A673 (cell line): ENCODE results near the gene SYNE1. TPM values are rescaled to one million over a fixed set of nuclear protein-coding genes. Genes with fewer than 3 reads are reported as not detected.

Experiments
- BruUV-seq: library from RNA; stranded (reverse); fragments of 400-500 nt; replicated peaks from 2 replicates; lab custom pipeline; 2021; lab: Mats Ljungman, UMichigan
- CTCF ChIA-PET: fragments of 300-600 bp; sonication (Branson Sonifier 250); formaldehyde crosslinking; loops from one replicate; lab custom pipeline; 2022; ENCODE audit warnings: antibody characterized with exemption; lab: Charles Lee
- POLR2A ChIA-PET: fragments of 300-600 bp; sonication (Branson Sonifier 250); formaldehyde crosslinking; loops from one replicate; lab custom pipeline; 2022; ENCODE audit warnings: antibody characterized with exemption; ENCODE audit not compliant: low non-redundant PET; lab: Charles Lee
- DNase-seq: peaks from one replicate; pipeline ENCODE4 v3.0.0-alpha.2; 2015; ENCODE audit warnings: low spot score
- H3K27ac ChIP-seq: fragments of 200-600 bp; sonication (generic); 2 replicates; pipeline ENCODE4 v1.5.1; 2016; ENCODE audit warnings: mixed run types, low read depth, mild to moderate bottlenecking, mixed read lengths, antibody characterized with exemption, low read length; ENCODE audit not compliant: poor library complexity, severe bottlenecking
- H3K27me3 ChIP-seq: fragments of 200-600 bp; sonication (generic); replicated peaks from 2 replicates; pipeline ENCODE4 v1.6.1; 2017; ENCODE audit warnings: mixed run types, low read depth, mild to moderate bottlenecking, mixed read lengths, antibody characterized with exemption, low read length; ENCODE audit not compliant: insufficient read depth, poor library complexity
- H3K36me3 ChIP-seq: fragments of 200-600 bp; sonication (generic); 2 replicates; pipeline ENCODE4 v1.6.1; 2016; ENCODE audit warnings: mixed run types, mild to moderate bottlenecking, mixed read lengths, antibody characterized with exemption, low read length; ENCODE audit not compliant: insufficient read depth, poor library complexity, severe bottlenecking
- H3K4me1 ChIP-seq: fragments of 200-600 bp; sonication (generic); 2 replicates; pipeline ENCODE4 v1.6.1; 2017; ENCODE audit warnings: mixed run types, mild to moderate bottlenecking, mixed read lengths, antibody characterized with exemption, low read length; ENCODE audit not compliant: insufficient read depth, poor library complexity, severe bottlenecking
- H3K4me3 ChIP-seq: fragments of 200-600 bp; sonication (generic); 2 replicates; pipeline ENCODE4 v1.5.1; 2016; ENCODE audit warnings: low read depth, mixed run types, mild to moderate bottlenecking, mixed read lengths, low read length; ENCODE audit not compliant: poor library complexity, severe bottlenecking
- H3K9me3 ChIP-seq: fragments of 200-600 bp; sonication (generic); 2 replicates; pipeline ENCODE4 v1.6.1; 2016; ENCODE audit warnings: mixed run types, low read depth, mild to moderate bottlenecking, mixed read lengths, antibody characterized with exemption, low read length; ENCODE audit not compliant: poor library complexity, severe bottlenecking
- CTCF ChIP-seq: fragments of 300-800, 200-600 bp; sonication (generic); conservative IDR thresholded peaks from 2 replicates; pipeline ENCODE4 v1.5.1; 2017; ENCODE audit warnings: low read depth, mild to moderate bottlenecking, antibody characterized with exemption, low read length, moderate library complexity, mixed read lengths
- EZH2 ChIP-seq: fragments of 200-600 bp; sonication (generic); IDR thresholded peaks from 2 replicates; pipeline ENCODE4 v1.6.1; 2017; ENCODE audit warnings: borderline replicate concordance, low read depth, mild to moderate bottlenecking, mixed read lengths, antibody characterized with exemption, low read length; ENCODE audit not compliant: poor library complexity, severe bottlenecking
- intact Hi-C: fragments of 100-400 bp; cut with micrococcal nuclease; formaldehyde crosslinking; loops from one replicate; pipeline ENCODE4 v1.10.0; 2022; ENCODE audit not compliant: unreplicated experiment
- total RNA-seq: library from RNA; stranded (reverse); gene quantifications from 2 replicates; pipeline ENCODE4 v1.2.3, GENCODE V29; 2021

Gene SYNE1
- total RNA-seq, 1 experiment from 2014 or later, result 12.1 TPM

- intact Hi-C loops, result no loop called here
- H3K27me3 ChIP-seq, result no peaks in the 10 kb centered on the region
- TF ChIP-seq CTCF (no peak), EZH2 (no peak)
- no peak for DNase-seq
- no peaks in the 10 kb centered on the region for H3K4me1 ChIP-seq
- POLR2A ChIA-PET, result no interaction called here
- CTCF ChIA-PET, result no interaction called here
- H3K4me3 ChIP-seq, result no peak overlapping the region
- no peak overlapping the region for H3K27ac ChIP-seq
- H3K36me3 ChIP-seq, result no peaks in the 10 kb centered on the region
- no peaks in the 10 kb centered on the region for H3K9me3 ChIP-seq
- no TSS peak for BruUV-seq
Observed at GRCh38 chr6:152682141-152682540, 45.0 kb upstream of the SYNE1 start.

- Histone ChIP-seq H3K4me1 (no peaks in the 10 kb centered on the region), H3K9me3 (no peaks in the 10 kb centered on the region), H3K36me3 (no peaks in the 10 kb centered on the region), H3K4me3 (no peak overlapping the region), H3K27ac (no peak overlapping the region), H3K27me3 (no peaks in the 10 kb centered on the region)
- no TSS peak for BruUV-seq
- no peak for DNase-seq
- intact Hi-C loops, result no loop called here
- TF ChIP-seq EZH2 (no peak), CTCF (no peak)
- POLR2A ChIA-PET, result no interaction called here
- CTCF ChIA-PET, result no interaction called here
Observed at GRCh38 chr6:152680879-152681517, 43.8 kb upstream of the SYNE1 start.

- Histone ChIP-seq H3K36me3 (no peaks in the 10 kb centered on the region), H3K27me3 (no peaks in the 10 kb centered on the region), H3K4me3 (no peak overlapping the region), H3K27ac (no peak overlapping the region), H3K4me1 (no peaks in the 10 kb centered on the region), H3K9me3 (no peaks in the 10 kb centered on the region)
- intact Hi-C loops, result no loop called here
- no peak for DNase-seq
- BruUV-seq, result no TSS peak
- ChIA-PET CTCF (no interaction called here), POLR2A (no interaction called here)
- no peak for TF ChIP-seq EZH2
- no peak for TF ChIP-seq CTCF
Observed at GRCh38 chr6:152680151-152680550, 43.0 kb upstream of the SYNE1 start.
